IMR-90 (cell line): ENCODE measurements around the gene PPM1F. TPM values are rescaled to one million over a fixed set of nuclear protein-coding genes. Genes with fewer than 3 reads are reported as not detected.

Experiments used
- ATAC-seq: fragments of 200-7000 bp; cut with Tn5 transposase; 2 replicates; pipeline ENCODE4 v1.9.1; 2020; ENCODE audit warnings: low read depth, mild to moderate bottlenecking, moderate library complexity
- BruUV-seq: library from RNA; stranded (reverse); fragments of 400-500 nt; replicated peaks from 2 replicates; lab custom pipeline; 2021; lab: Mats Ljungman, UMichigan
- CTCF ChIA-PET: fragments of 300-600 bp; formaldehyde crosslinking; extraction: SDS; loops from one replicate; lab custom pipeline; 2021; ENCODE audit warnings: antibody characterized with exemption; lab: Yijun Ruan, JAX
- POLR2A ChIA-PET: fragments of 300-600 bp; sonication (Branson Sonifier 250); formaldehyde crosslinking; loops from one replicate; lab custom pipeline; 2022; ENCODE audit warnings: antibody characterized with exemption; ENCODE audit not compliant: unreplicated experiment; lab: Charles Lee
- DNase-seq: peaks from one replicate; pipeline ENCODE4 v3.0.0; 2013
- H2AFZ ChIP-seq: replicated peaks from 2 replicates; pipeline ENCODE3; 2013; ENCODE audit warnings: low read length, mild to moderate bottlenecking; ENCODE audit not compliant: poor library complexity
- H2AK5ac ChIP-seq: 2 replicates; pipeline ENCODE4 v1.6.1; 2013; ENCODE audit warnings: low read depth, low read length, inconsistent platforms
- H2AK9ac ChIP-seq: replicated peaks from 2 replicates; pipeline ENCODE3; 2013; ENCODE audit warnings: mild to moderate bottlenecking, low read depth, low read length, moderate library complexity; ENCODE audit not compliant: poor library complexity
- H2BK120ac ChIP-seq: 2 replicates; pipeline ENCODE4 v1.6.1; 2013; ENCODE audit warnings: low read depth, low read length, inconsistent platforms
- H2BK15ac ChIP-seq: 3 replicates; pipeline ENCODE4 v1.6.1; 2013; ENCODE audit warnings: low read depth, low read length, inconsistent platforms
- H2BK20ac ChIP-seq: 2 replicates; pipeline ENCODE4 v1.6.1; 2013; ENCODE audit warnings: low read depth, mild to moderate bottlenecking, inconsistent platforms, low read length, moderate library complexity
- H2BK5ac ChIP-seq: 2 replicates; pipeline ENCODE4 v1.6.1; 2013; ENCODE audit warnings: mild to moderate bottlenecking, low read depth, low read length, inconsistent platforms; ENCODE audit not compliant: poor library complexity, severe bottlenecking
- H3K14ac ChIP-seq: replicated peaks from 2 replicates; pipeline ENCODE4 v1.6.1; 2013; ENCODE audit warnings: low read depth, low read length, inconsistent platforms
- H3K18ac ChIP-seq: 2 replicates; pipeline ENCODE4 v1.6.1; 2013; ENCODE audit warnings: low read depth, low read length, control low read depth
- H3K23ac ChIP-seq: 2 replicates; pipeline ENCODE4 v1.6.1; 2013; ENCODE audit warnings: low read depth, low read length, inconsistent platforms
- H3K27ac ChIP-seq: 2 replicates; pipeline ENCODE4 v1.5.1; 2013; ENCODE audit warnings: mild to moderate bottlenecking, control low read depth, low read length; ENCODE audit not compliant: insufficient read depth
- H3K27me3 ChIP-seq: 2 replicates; pipeline ENCODE4 v1.6.1; 2013; ENCODE audit warnings: low read length; ENCODE audit not compliant: control insufficient read depth, insufficient read depth
- H3K36me3 ChIP-seq: 2 replicates; pipeline ENCODE4 v1.6.1; 2013; ENCODE audit warnings: low read length, mixed read lengths; ENCODE audit not compliant: control insufficient read depth, insufficient read depth
- H3K4ac ChIP-seq: 2 replicates; pipeline ENCODE4 v1.6.1; 2013; ENCODE audit warnings: low read depth, low read length, inconsistent platforms
- H3K4me1 ChIP-seq: 2 replicates; pipeline ENCODE4 v1.6.1; 2013; ENCODE audit warnings: low read length, mixed read lengths; ENCODE audit not compliant: control insufficient read depth, insufficient read depth
- H3K4me2 ChIP-seq: 2 replicates; pipeline ENCODE4 v1.6.1; 2013; ENCODE audit warnings: low read depth, mild to moderate bottlenecking, control low read depth, low read length, moderate library complexity
- H3K4me3 ChIP-seq: 2 replicates; pipeline ENCODE4 v1.5.1; 2013; ENCODE audit warnings: low read depth, mild to moderate bottlenecking, control low read depth, low read length, moderate library complexity; ENCODE audit not compliant: insufficient read depth
- H3K56ac ChIP-seq: 2 replicates; pipeline ENCODE4 v1.6.1; 2013; ENCODE audit warnings: low read length, inconsistent platforms; ENCODE audit not compliant: insufficient read depth; ENCODE audit errors: extremely low read depth
- H3K79me1 ChIP-seq, 2 experiments: 2 replicates each; pipeline ENCODE4 v1.6.1; 2013; ENCODE audit warnings: low read length in 2 of 2, inconsistent platforms in 1 of 2, low read depth in 1 of 2
- H3K9ac ChIP-seq: 2 replicates; pipeline ENCODE4 v1.6.1; 2013; ENCODE audit warnings: low read depth, low read length, control low read depth
- H3K9me1 ChIP-seq: 2 replicates; pipeline ENCODE4 v1.6.1; 2013; ENCODE audit warnings: low read length, inconsistent platforms; ENCODE audit not compliant: insufficient read depth
- H3K9me3 ChIP-seq: 2 replicates; pipeline ENCODE4 v1.6.1; 2013; ENCODE audit warnings: low read length; ENCODE audit not compliant: control insufficient read depth, insufficient read depth
- H4K20me1 ChIP-seq: 2 replicates; pipeline ENCODE4 v1.6.1; 2013; ENCODE audit warnings: low read length, inconsistent platforms; ENCODE audit not compliant: insufficient read depth
- H4K5ac ChIP-seq: 2 replicates; pipeline ENCODE4 v1.6.1; 2013; ENCODE audit warnings: mild to moderate bottlenecking, low read depth, low read length, control low read depth
- H4K8ac ChIP-seq, 2 experiments: 2 replicates each; pipeline ENCODE4 v1.6.1; 2013; ENCODE audit warnings: low read depth in 2 of 2, low read length in 2 of 2, control low read depth in 1 of 2, inconsistent platforms in 1 of 2
- H4K91ac ChIP-seq: 2 replicates; pipeline ENCODE4 v1.6.1; 2013; ENCODE audit warnings: low read depth, low read length, inconsistent platforms; ENCODE audit not compliant: insufficient read depth
- BHLHE40 ChIP-seq: fragments of 150-350 bp; IDR thresholded peaks from 2 replicates; pipeline ENCODE4 v1.6.1; 2016; ENCODE audit warnings: mild to moderate bottlenecking, low read depth, low read length
- CEBPB ChIP-seq: IDR thresholded peaks from 2 replicates; pipeline ENCODE4 v1.6.1; 2012; ENCODE audit warnings: low read depth, low read length, improper control_type of control experiment
- MXI1 ChIP-seq: IDR thresholded peaks from 2 replicates; pipeline ENCODE4 v1.6.1; 2012; ENCODE audit warnings: low read depth, mild to moderate bottlenecking, low read length, moderate library complexity, borderline replicate concordance
- RFX5 ChIP-seq: IDR thresholded peaks from 2 replicates; pipeline ENCODE4 v1.8.0; 2012; ENCODE audit warnings: low read depth, mild to moderate bottlenecking, low read length, moderate library complexity
- whole genome bisulfite sequencing, 2 experiments: methylation state at CpG; one replicate each; pipeline versions ENCODE4 v1.1.5 to v1.1.7; 2013; ENCODE audit warnings: missing lambda C conversion rate in 2 of 2; ENCODE audit not compliant: insufficient read length in 1 of 2; ENCODE audit errors: extremely low coverage in 2 of 2; 5-methylcytosine and 5-hydroxymethylcytosine counted together
- dilution Hi-C: fragments of 300-500 bp; cut with HindIII; formaldehyde crosslinking; loops from one replicate; pipeline ENCODE4 v1.14.3; 2018; ENCODE audit warnings: low sequenced_read_pairs; ENCODE audit not compliant: unreplicated experiment
- in situ Hi-C: fragments of 300-500 bp; cut with MboI; formaldehyde crosslinking; loops from 3 replicates; pipeline ENCODE4 v1.14.3; 2019; ENCODE audit warnings: low sequenced_read_pairs, inconsistent platforms, mixed read lengths
- intact Hi-C: fragments of 100-400 bp; cut with micrococcal nuclease; formaldehyde crosslinking; loops from 2 replicates; pipeline ENCODE4 v1.10.0; 2022
- polyA plus RNA-seq, 3 experiments: library from polyadenylated mRNA; depleted of rRNA; stranded (reverse); fragments of >200 nt; gene quantifications; 2 replicates each; pipeline ENCODE4 v1.2.3, GENCODE V29; 2012; ENCODE audit warnings: low replicate concordance in 1 of 3
- total RNA-seq: library from RNA; depleted of rRNA; stranded (reverse); fragments of >200 nt; gene quantifications from 2 replicates; pipeline ENCODE4 v1.2.3, GENCODE V29; 2012

PPM1F gene
- total and polyA plus RNA-seq, 2 of the 4 experiments (the other 2 are of a cell fraction) = 20.8 to 30.3 TPM

DNA sequence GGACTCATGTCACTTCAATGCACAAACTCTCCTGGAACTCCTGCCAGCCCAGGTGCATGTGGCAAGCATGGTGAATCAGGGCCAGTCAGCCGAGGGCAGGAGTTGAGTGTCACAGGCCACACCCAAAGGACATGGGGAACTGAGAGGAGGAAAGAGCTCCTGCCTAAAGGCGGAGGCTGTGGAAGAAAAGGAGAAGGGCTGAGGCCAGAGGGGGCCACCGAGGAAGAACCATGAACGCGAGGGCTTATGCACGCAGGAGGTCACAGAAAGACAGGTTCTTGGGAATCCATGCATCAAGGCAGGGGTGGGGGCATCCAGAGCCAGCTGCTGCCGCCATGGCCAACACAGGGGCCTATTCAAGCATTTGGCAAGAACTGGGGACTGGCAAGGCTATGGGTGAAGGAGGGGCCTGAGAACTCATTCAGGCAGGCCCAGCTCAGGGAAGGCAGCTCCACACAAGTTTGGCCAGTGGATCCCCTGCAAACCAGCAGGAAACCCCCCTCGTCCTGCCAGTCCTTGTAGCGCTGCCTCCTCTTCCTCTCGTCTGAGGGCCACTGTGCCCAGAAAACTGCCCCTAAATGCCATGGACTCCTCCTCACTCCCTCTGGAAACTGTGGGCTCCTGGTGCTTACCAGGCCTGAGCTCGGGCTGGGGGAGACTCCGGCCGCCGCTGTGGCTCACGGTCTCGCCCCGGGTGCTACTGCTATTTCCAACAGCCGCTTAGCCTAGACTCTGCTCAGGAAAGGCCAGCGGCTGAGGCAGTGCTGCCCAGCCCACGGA lies 15.4 kb downstream of the PPM1F start (continued):
- TF ChIP-seq BHLHE40 = no peak
- TF ChIP-seq MXI1 = no peak

DNA sequence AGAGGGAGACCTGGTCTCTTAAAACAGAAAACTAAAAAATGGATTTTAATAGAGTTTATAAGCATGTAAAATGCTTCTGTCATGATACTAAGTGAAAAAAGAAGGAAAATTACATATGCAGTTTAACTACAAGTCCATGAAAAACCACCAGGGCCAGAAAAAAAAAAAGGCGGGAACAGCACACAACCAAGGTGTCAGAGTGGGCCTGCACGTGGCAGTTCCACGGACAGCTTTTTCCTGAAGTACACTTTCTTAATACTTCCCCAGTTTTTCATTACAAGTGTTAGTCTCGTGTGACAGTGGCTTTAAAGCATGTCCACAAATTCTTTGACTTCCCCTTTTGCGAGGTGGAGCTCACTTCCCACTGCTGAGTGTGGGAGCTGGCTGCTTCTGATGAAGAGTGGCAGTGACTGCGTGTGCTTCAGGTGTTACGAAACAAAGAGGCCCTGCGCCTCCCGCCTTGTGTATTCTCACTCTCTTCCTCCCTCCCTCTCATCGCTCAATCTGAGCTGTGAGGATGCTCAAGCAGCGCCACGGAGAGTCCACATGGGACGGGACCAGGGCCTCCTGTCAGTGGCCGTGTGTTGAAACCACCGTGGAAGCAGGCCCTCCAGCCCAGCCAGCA lies 16.4 kb downstream of the PPM1F start:
- H3K9ac ChIP-seq = no peak overlapping the region
- in situ Hi-C loops = loop anchor here (5.0 kb wide), 1 partner anchor 224 kb away; no protein-coding TSS in a partner anchor
- no peak for ATAC-seq
- H2AFZ ChIP-seq = peak overlapping the region; percentile 44
- H3K14ac ChIP-seq = 0 out of 2 replicates have a peak overlapping the region, but pooled peaks have one; percentile 42
- peaks cover under 1% of the 10 kb centered on the region; the same call in 1 of the 2 replicates for H3K9me1 ChIP-seq
- no peak overlapping the region for H2BK120ac ChIP-seq
- intact Hi-C loops = loop anchor here (5.0 kb wide), 2 partner anchors 69 to 269 kb away; partner anchors contain the start of genes MAPK1 and PPIL2
- H4K8ac ChIP-seq = peak overlapping the region in 1 of 2 experiments; percentile 70; a peak in 3 of 4 replicates
- ChIA-PET CTCF (interaction anchor here (0.6 to 1.5 kb wide), 2 partner anchors 68 to 307 kb away, joined by 3 read pairs; no protein-coding TSS in a partner anchor), POLR2A (no interaction called here)
- H4K5ac ChIP-seq = 0 out of 2 replicates have a peak overlapping the region, but pooled peaks have one; percentile 47
- peak overlapping the region; percentile 52 for H2BK5ac ChIP-seq
- H3K4me1 ChIP-seq = peaks cover 17% of the 10 kb centered on the region
- TF ChIP-seq CEBPB (peak; percentile 46; the same call in 1 of the 2 replicates), RFX5 (no peak)
- no peak overlapping the region; the same call in 1 of the 2 replicates for H4K91ac ChIP-seq
- no TSS peak for BruUV-seq
- peak overlapping the region; percentile 46 for H3K4ac ChIP-seq
- peaks cover 26% of the 10 kb centered on the region for H3K36me3 ChIP-seq
- no peak overlapping the region for H3K4me2 ChIP-seq
- DNase-seq = peak; percentile 16
- H3K27ac ChIP-seq = peak overlapping the region; percentile 24
- peaks cover 4% of the 10 kb centered on the region; the same call in 1 of the 2 replicates for H4K20me1 ChIP-seq
- H2BK20ac ChIP-seq = no peak overlapping the region
- no peaks in the 10 kb centered on the region for H3K27me3 ChIP-seq
- H3K23ac ChIP-seq = peak overlapping the region; percentile 93
- peaks cover 12 to 64% of the 10 kb centered on the region in 2 experiments for H3K79me1 ChIP-seq
- no peak overlapping the region for H3K56ac ChIP-seq
- H2AK5ac ChIP-seq = peak overlapping the region; percentile 83; the same call in 1 of the 2 replicates
- no peak overlapping the region for H2BK15ac ChIP-seq
- dilution Hi-C loops = no loop called here
- H2AK9ac ChIP-seq = peak overlapping the region; percentile 94
- WGBS, 2 experiments = 90% methylated on average over 2 of the region's 15 CpGs; no CpG with 5 or more reads in 1 of the 2 experiments
- H3K18ac ChIP-seq = no peak overlapping the region
- H3K9me3 ChIP-seq = no peaks in the 10 kb centered on the region
- H3K4me3 ChIP-seq = no peak overlapping the region
